K562 (cell line): ENCODE results near the gene SCFD2. TPM values are rescaled to one million over a fixed set of nuclear protein-coding genes. Genes with fewer than 3 reads are reported as not detected.

Experiments
- CHD2 ChIP-seq: IDR thresholded peaks from 2 replicates; pipeline ENCODE4 v1.6.1; 2011; ENCODE audit warnings: low read depth, low read length
- CREBBP ChIP-seq: IDR thresholded peaks from one replicate; pipeline ENCODE4 v1.6.1; 2012; ENCODE audit warnings: low read depth, mild to moderate bottlenecking, control low read depth, inconsistent platforms, low read length
- DNMT1 ChIP-seq: fragments of 450-650 bp; IDR thresholded peaks from 2 replicates; pipeline ENCODE4 v1.6.1; 2016; ENCODE audit warnings: antibody characterized with exemption, mild to moderate bottlenecking
- FOXJ3 ChIP-seq: sonication (generic); formaldehyde crosslinking; IDR thresholded peaks from 2 replicates; pipeline ENCODE4 v1.4.0; 2020; ENCODE audit warnings: mild to moderate bottlenecking, missing genetic modification reagents
- GTF2F1 ChIP-seq: IDR thresholded peaks from 2 replicates; pipeline ENCODE4 v1.6.1; 2011; ENCODE audit warnings: low read depth, low read length, improper control_type of control experiment
- HDAC8 ChIP-seq: fragments of 450-650 bp; IDR thresholded peaks from 2 replicates; pipeline ENCODE4 v1.6.1; 2016; ENCODE audit warnings: mild to moderate bottlenecking, missing genetic modification characterization, moderate library complexity, missing compliant biosample characterization
- PHF20 ChIP-seq: fragments of 450-650 bp; IDR thresholded peaks from 2 replicates; pipeline ENCODE4 v1.6.1; 2018; ENCODE audit not compliant: partially characterized antibody
- PHTF2 ChIP-seq: fragments of 250-450 bp; sonication (Bioruptor Pico); IDR thresholded peaks from 2 replicates; pipeline ENCODE4 v1.5.0; 2021; ENCODE audit warnings: mild to moderate bottlenecking
- RAD21 ChIP-seq, 2 experiments: fragments of 250-450 bp in 1 of 2; fragments of 450-650 bp in 1 of 2; sonication (Bioruptor Pico) in 1 of 2; formaldehyde crosslinking in 1 of 2; IDR thresholded peaks in 1 of 2; conservative IDR thresholded peaks in 1 of 2; 2 replicates each; pipeline versions ENCODE4 v1.4.0 to v1.8.0; 2020 to 2022; ENCODE audit warnings: mild to moderate bottlenecking in 2 of 2, moderate library complexity in 1 of 2
- ZNF217 ChIP-seq: sonication (generic); formaldehyde crosslinking; IDR thresholded peaks from 2 replicates; pipeline ENCODE4 v1.8.0; 2022; ENCODE audit warnings: mild to moderate bottlenecking, missing genetic modification reagents
- ZNF507 ChIP-seq: conservative IDR thresholded peaks from 2 replicates; pipeline ENCODE4 v1.6.1; 2017; ENCODE audit warnings: missing genetic modification characterization, missing compliant biosample characterization
- polyA plus RNA-seq, 8 experiments: library from polyadenylated mRNA; depleted of rRNA in 4 of 8; stranded (reverse) in 5 of 8; unstranded in 3 of 8; fragments of >200 nt; fragmentation: Nextera tagmentation in 2 of 8; fragmentation: Illumina TruSeq in 1 of 8; extraction: Ambion mirVana in 2 of 8; extraction: Trizol in 1 of 8; gene quantifications; 2 replicates each; pipeline versions ENCODE4 v1.2.1 to v1.2.3, GENCODE V29; 2011 to 2014; ENCODE audit warnings: inconsistent platforms in 1 of 8, missing spikeins in 1 of 8
- total RNA-seq, 7 experiments: library from RNA; depleted of rRNA in 6 of 7; stranded (reverse); fragments of >200 nt in 6 of 7; fragmentation: Illumina TruSeq in 2 of 7; extraction: Trizol in 2 of 7; gene quantifications; 2 replicates each; pipeline versions ENCODE4 v1.2.1 to v1.2.3, GENCODE V29; 2011 to 2021; ENCODE audit warnings: low replicate concordance in 1 of 7
- TF ChIP-seq, protein P1 (sequence below): IDR thresholded peaks from 2 replicates; pipeline ENCODE4 v1.6.1; 2012; ENCODE audit warnings: low read depth, low read length, improper control_type of control experiment, borderline replicate concordance
- TF ChIP-seq, protein P2 (sequence below): sonication (generic); formaldehyde crosslinking; IDR thresholded peaks from 2 replicates; pipeline ENCODE4 v1.8.0; 2022; ENCODE audit warnings: mild to moderate bottlenecking, missing genetic modification reagents
- TF ChIP-seq, protein P3 (sequence below): fragments of 450-650 bp; IDR thresholded peaks from 2 replicates; pipeline ENCODE4 v1.6.1; 2018; ENCODE audit warnings: mild to moderate bottlenecking, low read depth; ENCODE audit not compliant: partially characterized antibody
- TF ChIP-seq, protein P4 (sequence below): fragments of 250-450 bp; sonication (Bioruptor Pico); IDR thresholded peaks from 2 replicates; pipeline ENCODE4 v1.4.0; 2020; ENCODE audit warnings: borderline replicate concordance

The SCFD2 gene
- total and polyA plus RNA-seq, 9 of the 15 experiments (the other 6 are each of a cell fraction or from before 2014, with no cell fraction given): 5.7 to 30.3 (median 22.8) TPM

- TF ChIP-seq, protein P1, sequence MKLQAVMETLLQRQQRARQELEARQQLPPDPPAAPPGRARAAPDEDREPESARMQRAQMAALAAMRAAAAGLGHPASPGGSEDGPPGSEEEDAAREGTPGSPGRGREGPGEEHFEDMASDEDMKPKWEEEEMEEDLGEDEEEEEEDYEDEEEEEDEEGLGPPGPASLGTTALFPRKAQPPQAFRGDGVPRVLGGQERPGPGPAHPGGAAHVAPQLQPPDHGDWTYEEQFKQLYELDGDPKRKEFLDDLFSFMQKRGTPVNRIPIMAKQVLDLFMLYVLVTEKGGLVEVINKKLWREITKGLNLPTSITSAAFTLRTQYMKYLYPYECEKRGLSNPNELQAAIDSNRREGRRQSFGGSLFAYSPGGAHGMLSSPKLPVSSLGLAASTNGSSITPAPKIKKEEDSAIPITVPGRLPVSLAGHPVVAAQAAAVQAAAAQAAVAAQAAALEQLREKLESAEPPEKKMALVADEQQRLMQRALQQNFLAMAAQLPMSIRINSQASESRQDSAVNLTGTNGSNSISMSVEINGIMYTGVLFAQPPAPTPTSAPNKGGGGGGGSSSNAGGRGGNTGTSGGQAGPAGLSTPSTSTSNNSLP: 0 out of 2 replicates have a peak, but pooled peaks have one; percentile 45
- TF ChIP-seq CHD2 (no peak; the same call in 1 of the 2 replicates), GTF2F1 (0 out of 2 replicates have a peak, but pooled peaks have one; percentile 27), RAD21 (CRISPR knock-in tag; conservative IDR thresholded peaks at IDR 0.05 in 1 of 2, IDR thresholded peaks at IDR 0.05 in 1 of 2) (no peak), FOXJ3 (CRISPR knock-in tag) (no peak), CREBBP (no peak), HDAC8 (tag) (0 out of 2 replicates have a peak, but pooled peaks have one; percentile 22), ZNF217 (CRISPR knock-in tag) (no peak), PHF20 (no peak), ZNF507 (tag) (no peak), PHTF2 (CRISPR knock-in tag) (no peak), DNMT1 (no peak)
- TF ChIP-seq, protein P2, sequence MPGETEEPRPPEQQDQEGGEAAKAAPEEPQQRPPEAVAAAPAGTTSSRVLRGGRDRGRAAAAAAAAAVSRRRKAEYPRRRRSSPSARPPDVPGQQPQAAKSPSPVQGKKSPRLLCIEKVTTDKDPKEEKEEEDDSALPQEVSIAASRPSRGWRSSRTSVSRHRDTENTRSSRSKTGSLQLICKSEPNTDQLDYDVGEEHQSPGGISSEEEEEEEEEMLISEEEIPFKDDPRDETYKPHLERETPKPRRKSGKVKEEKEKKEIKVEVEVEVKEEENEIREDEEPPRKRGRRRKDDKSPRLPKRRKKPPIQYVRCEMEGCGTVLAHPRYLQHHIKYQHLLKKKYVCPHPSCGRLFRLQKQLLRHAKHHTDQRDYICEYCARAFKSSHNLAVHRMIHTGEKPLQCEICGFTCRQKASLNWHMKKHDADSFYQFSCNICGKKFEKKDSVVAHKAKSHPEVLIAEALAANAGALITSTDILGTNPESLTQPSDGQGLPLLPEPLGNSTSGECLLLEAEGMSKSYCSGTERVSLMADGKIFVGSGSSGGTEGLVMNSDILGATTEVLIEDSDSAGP (CRISPR knock-in tag): no peak
- TF ChIP-seq, protein P3, sequence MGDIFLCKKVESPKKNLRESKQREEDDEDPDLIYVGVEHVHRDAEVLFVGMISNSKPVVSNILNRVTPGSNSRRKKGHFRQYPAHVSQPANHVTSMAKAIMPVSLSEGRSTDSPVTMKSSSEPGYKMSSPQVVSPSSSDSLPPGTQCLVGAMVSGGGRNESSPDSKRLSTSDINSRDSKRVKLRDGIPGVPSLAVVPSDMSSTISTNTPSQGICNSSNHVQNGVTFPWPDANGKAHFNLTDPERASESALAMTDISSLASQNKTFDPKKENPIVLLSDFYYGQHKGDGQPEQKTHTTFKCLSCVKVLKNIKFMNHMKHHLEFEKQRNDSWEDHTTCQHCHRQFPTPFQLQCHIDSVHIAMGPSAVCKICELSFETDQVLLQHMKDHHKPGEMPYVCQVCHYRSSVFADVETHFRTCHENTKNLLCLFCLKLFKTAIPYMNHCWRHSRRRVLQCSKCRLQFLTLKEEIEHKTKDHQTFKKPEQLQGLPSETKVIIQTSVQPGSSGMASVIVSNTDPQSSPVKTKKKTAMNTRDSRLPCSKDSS: no peak
- TF ChIP-seq, protein P4, sequence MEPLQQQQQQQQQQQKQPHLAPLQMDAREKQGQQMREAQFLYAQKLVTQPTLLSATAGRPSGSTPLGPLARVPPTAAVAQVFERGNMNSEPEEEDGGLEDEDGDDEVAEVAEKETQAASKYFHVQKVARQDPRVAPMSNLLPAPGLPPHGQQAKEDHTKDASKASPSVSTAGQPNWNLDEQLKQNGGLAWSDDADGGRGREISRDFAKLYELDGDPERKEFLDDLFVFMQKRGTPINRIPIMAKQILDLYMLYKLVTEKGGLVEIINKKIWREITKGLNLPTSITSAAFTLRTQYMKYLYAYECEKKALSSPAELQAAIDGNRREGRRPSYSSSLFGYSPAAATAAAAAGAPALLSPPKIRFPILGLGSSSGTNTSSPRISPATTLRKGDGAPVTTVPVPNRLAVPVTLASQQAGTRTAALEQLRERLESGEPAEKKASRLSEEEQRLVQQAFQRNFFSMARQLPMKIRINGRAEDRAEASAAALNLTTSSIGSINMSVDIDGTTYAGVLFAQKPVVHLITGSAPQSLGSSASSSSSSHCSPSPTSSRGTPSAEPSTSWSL (CRISPR knock-in tag): no peak
These were observed 11.7 kb upstream of the SCFD2 start, which contains the start of gene FIP1L1 (continued) for GRCh38 chr4:53377319-53378170.
